ENCODE data around the gene C6orf163. TPM values are rescaled to one million over a fixed set of nuclear protein-coding genes. Genes with fewer than 3 reads are reported as not detected.

Gene C6orf163
- total RNA-seq, 4 donors from 2014 or later: 4.3 to 12.1 (median 7.3) TPM

- H3K36me3 ChIP-seq: no peaks in the 10 kb centered on the region
- H3K9me3 ChIP-seq: no peaks in the 10 kb centered on the region
- no peak overlapping the region for H3K27ac ChIP-seq
- intact Hi-C loops (cut with DNase I): no loop called here
- H3K4me3 ChIP-seq (replicated peaks in 1 of 3): no peak overlapping the region
- H3K27me3 ChIP-seq: no peaks in the 10 kb centered on the region
- TF ChIP-seq POLR2A (IDR thresholded peaks at IDR 0.05): no peak
- TF ChIP-seq, protein P1, sequence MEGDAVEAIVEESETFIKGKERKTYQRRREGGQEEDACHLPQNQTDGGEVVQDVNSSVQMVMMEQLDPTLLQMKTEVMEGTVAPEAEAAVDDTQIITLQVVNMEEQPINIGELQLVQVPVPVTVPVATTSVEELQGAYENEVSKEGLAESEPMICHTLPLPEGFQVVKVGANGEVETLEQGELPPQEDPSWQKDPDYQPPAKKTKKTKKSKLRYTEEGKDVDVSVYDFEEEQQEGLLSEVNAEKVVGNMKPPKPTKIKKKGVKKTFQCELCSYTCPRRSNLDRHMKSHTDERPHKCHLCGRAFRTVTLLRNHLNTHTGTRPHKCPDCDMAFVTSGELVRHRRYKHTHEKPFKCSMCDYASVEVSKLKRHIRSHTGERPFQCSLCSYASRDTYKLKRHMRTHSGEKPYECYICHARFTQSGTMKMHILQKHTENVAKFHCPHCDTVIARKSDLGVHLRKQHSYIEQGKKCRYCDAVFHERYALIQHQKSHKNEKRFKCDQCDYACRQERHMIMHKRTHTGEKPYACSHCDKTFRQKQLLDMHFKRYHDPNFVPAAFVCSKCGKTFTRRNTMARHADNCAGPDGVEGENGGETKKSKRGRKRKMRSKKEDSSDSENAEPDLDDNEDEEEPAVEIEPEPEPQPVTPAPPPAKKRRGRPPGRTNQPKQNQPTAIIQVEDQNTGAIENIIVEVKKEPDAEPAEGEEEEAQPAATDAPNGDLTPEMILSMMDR (IDR thresholded peaks at IDR 0.05): no peak
- WGBS, 2 donors: 94 to 100% methylated on average over 1 of the region's 1 CpG
- no peak for DNase-seq
- H3K4me1 ChIP-seq: no peaks in the 10 kb centered on the region
These were observed 7.0 kb downstream of the C6orf163 start for GRCh38 chr6:87351583-87351982.

DNA sequence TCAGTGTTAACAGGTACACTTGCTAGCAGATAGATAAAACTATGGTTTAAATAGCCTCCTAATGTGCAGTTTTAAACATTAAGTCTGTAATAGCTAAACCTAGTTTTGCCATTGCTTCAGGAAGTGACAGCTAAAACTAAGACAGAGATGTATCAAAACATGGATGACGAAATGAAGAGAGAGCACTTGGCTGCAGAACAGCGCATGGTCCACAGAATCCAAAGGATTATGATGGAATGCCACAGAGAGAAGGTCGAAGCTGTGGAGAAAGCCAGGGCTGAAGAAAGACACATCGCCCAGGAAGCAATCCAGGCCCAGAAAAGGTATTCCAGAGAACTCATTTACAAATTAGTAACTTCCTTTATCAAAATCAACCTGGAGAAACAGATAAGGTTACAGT is 11.6 kb downstream of the C6orf163 start:
- no peaks in the 10 kb centered on the region for H3K27me3 ChIP-seq
- no peaks in the 10 kb centered on the region for H3K9me3 ChIP-seq
- TF ChIP-seq, protein P1 (IDR thresholded peaks at IDR 0.05): no peak
- no peak for TF ChIP-seq POLR2A (IDR thresholded peaks at IDR 0.05)
- H3K4me1 ChIP-seq: no peaks in the 10 kb centered on the region
- no peaks in the 10 kb centered on the region for H3K36me3 ChIP-seq
- DNase-seq: no peak
- intact Hi-C loops (cut with DNase I): no loop called here
- no peak overlapping the region for H3K27ac ChIP-seq
- no peak overlapping the region for H3K4me3 ChIP-seq (replicated peaks in 1 of 3)
- WGBS, 2 donors: 95 to 96% methylated on average over 4 of the region's 4 CpGs

DNA sequence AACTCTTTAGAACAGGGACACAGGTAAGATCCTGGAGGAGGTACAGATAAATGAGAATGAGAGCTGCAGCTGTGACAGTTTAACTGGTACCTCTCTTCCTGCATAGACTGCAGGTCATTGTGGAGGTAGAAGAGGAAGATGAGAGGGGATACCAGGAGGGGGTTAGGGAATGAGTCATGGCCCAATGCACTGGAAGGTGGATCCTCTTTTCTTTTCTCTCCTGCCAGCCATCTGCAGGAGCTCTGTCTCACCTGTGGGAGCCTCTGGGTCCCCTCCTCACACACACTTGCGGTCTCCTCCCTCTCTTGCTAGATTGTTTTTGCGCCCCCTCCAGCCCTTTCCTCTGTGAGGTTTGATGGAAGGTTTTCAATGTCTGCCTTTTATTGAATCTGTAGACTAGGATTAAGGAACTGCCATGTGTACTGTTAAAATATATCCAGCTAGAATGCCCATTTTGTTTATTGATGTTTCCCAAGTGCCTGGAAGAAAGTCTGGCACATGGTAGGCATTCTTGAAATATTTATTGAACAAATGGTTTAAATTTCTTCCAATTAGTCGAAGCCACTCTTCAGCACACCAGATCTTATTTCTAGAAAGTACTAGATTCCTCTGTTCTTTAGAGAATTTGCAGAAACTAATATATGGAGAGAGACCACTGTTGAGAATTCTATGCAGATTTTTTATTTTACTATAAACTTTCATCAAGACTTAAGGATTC is 13.0 kb downstream of the C6orf163 start:
- H3K4me1 ChIP-seq: no peaks in the 10 kb centered on the region
- intact Hi-C loops (cut with DNase I): no loop called here
- H3K4me3 ChIP-seq (replicated peaks in 1 of 3): no peak overlapping the region
- 88 to 96% methylated on average over 3 of the region's 3 CpGs for WGBS, 2 donors
- H3K9me3 ChIP-seq: no peaks in the 10 kb centered on the region
- H3K27ac ChIP-seq: no peak overlapping the region
- no peaks in the 10 kb centered on the region for H3K36me3 ChIP-seq
- no peaks in the 10 kb centered on the region for H3K27me3 ChIP-seq
- no peak for DNase-seq
- TF ChIP-seq POLR2A (IDR thresholded peaks at IDR 0.05): no peak
- TF ChIP-seq, protein P1 (IDR thresholded peaks at IDR 0.05): no peak

DNA sequence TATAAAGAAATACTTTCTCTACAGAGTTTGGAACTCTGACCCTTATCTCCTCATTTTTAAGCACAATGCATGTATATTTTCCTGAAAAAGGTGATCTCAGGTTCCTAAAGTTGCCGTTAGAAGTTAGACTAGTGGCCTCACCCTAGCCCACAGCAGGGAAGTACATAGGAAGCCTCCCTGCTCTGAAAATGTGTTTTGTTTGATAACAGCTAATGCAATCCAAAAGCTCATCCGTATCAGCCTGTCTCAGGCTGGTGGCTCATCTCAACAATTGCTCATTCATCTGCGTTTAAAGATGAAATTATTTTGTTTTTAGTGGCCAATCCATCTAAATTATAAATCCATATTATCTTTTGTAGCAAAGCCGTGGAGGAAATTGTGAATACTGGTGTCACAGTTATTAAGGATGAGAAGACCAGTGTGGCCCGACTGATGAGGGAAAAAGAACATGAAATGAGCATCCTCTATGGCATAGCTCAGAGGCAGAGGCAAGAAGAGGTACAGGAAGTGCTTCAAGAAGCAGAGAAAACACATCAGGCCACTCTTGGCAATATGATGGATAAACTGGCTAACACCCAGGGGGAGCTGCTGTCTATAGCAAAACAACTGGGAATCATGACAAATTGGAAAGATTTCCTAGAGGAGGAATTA is 20.1 kb downstream of the C6orf163 start:
- no peaks in the 10 kb centered on the region for H3K36me3 ChIP-seq
- no peak for DNase-seq
- TF ChIP-seq POLR2A (IDR thresholded peaks at IDR 0.05): no peak
- TF ChIP-seq, protein P1 (IDR thresholded peaks at IDR 0.05): no peak
- no peak overlapping the region for H3K4me3 ChIP-seq (replicated peaks in 1 of 3)
- no peaks in the 10 kb centered on the region for H3K27me3 ChIP-seq
- WGBS, 2 donors: 84 to 85% methylated on average over 5 of the region's 5 CpGs
- no peaks in the 10 kb centered on the region for H3K4me1 ChIP-seq
- no peaks in the 10 kb centered on the region for H3K9me3 ChIP-seq
- intact Hi-C loops (cut with DNase I): no loop called here
- H3K27ac ChIP-seq: no peak overlapping the region
